Mucosa of stomach (tissue), 1 donor: Measurements from ENCODE around the gene SLC10A6.
"Not testable (repeated sequence)": the region's sequence is repeated elsewhere in the genome, so short reads cannot be mapped to it uniquely, and the experiment has no call there.

Experiments used
- H3K27me3 ChIP-seq: one replicate; pipeline ENCODE4 v1.7.0; 2013; ENCODE audit warnings: mild to moderate bottlenecking, low read length; ENCODE audit not compliant: control insufficient read depth, insufficient read depth
- H3K36me3 ChIP-seq: one replicate; pipeline ENCODE4 v1.7.0; 2013; ENCODE audit warnings: low read length; ENCODE audit not compliant: control insufficient read depth, insufficient read depth
- H3K4me1 ChIP-seq: one replicate; pipeline ENCODE4 v1.7.0; 2013; ENCODE audit warnings: mild to moderate bottlenecking, low read length; ENCODE audit not compliant: control insufficient read depth, insufficient read depth
- H3K4me3 ChIP-seq: one replicate; pipeline ENCODE4 v1.7.0; 2013; ENCODE audit warnings: low read length
- H3K9ac ChIP-seq: one replicate; pipeline ENCODE4 v1.7.0; 2013; ENCODE audit warnings: mild to moderate bottlenecking, low read length, moderate library complexity
- H3K9me3 ChIP-seq: one replicate; pipeline ENCODE4 v1.7.0; 2013; ENCODE audit warnings: mild to moderate bottlenecking, low read length, moderate library complexity; ENCODE audit not compliant: control insufficient read depth
- donor health status: Pancreatic carcinoma.

The SLC10A6 gene

DNA sequence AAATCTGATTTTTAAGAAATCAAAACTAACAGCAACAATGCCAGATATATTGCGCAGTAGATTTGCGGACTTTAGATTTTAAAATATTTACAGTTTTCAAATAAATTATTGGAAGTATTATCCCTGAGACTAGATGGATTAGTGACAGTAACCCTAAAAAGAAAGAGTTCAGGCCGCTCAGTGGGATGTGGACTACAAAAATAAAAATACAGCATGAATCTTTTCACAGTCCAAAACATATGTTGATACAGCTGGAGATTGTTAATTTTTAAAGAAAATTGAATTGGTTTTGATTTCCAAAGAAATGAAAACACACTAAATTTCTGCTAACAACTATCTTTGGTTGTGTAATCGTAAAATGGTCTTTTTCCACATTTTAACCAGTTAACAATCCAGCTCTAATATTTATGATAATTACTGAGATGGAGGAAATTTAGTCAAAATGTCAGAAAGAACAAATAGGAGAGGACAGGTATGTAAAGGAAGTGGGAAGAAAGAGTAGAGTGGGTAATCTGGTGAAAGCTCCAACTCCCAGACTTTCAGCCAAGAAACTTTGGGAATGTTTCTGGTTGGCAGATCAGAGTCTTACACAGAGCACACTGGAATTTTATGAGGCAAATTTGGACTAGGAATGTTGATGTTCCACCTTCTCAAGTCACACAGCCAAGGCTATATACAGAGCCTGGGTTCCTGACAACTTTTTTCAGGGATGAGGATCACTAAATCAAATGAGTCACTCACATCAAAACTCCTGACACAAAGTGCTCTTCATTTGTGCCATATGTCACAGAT, 27.9 kb upstream of the SLC10A6 start:
- H3K9me3 ChIP-seq, result no peaks in the 10 kb centered on the region
- no peak overlapping the region for H3K9ac ChIP-seq
- no peaks in the 10 kb centered on the region for H3K27me3 ChIP-seq
- H3K36me3 ChIP-seq, result no peaks in the 10 kb centered on the region
- H3K4me3 ChIP-seq, result no peak overlapping the region
- H3K4me1 ChIP-seq, result no peaks in the 10 kb centered on the region

DNA sequence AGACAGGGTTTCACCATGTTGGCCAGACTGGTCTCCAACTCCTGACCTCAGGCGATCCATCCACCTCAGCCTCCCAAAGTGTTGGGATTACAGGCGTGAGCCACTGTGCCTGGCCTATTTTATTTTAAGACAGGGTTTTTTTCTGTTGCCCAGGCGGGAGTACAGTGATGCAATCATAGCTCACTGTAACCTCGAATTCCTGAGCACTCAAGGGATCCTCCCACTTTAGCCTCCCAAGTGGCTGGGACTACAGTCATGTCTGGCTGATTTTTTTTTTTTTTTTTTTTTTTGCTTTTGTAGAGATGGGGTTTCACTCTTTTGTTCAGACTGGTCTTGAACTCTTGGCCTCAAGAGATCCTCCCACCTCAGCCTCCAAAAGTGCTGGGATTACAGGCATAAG, 26.3 kb upstream of the SLC10A6 start:
- not testable (repeated sequence) for H3K36me3 ChIP-seq, H3K4me1 ChIP-seq, H3K4me3 ChIP-seq, H3K9ac ChIP-seq, H3K27me3 ChIP-seq, H3K9me3 ChIP-seq

DNA sequence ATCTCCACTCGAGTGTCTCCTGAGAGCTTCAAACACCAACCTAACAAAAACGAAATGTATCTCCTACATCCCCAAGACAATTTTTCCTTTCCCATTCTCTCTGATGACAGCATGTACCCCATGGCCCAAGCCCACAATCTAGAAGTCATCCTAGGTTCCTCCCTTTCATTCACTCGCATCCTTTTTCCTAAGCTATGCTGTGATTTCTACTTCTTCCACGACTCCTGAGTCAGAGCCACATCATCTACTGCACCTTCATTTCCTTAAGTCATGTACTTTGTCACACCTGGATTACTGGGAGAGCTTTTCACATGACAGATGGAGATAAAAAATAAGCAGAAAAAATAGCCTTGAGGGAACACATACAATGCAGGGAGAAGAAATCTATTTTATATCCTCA, 23.0 kb upstream of the SLC10A6 start:
- no peaks in the 10 kb centered on the region for H3K27me3 ChIP-seq
- no peaks in the 10 kb centered on the region for H3K9me3 ChIP-seq
- no peaks in the 10 kb centered on the region for H3K36me3 ChIP-seq
- H3K4me1 ChIP-seq, result no peaks in the 10 kb centered on the region
- no peak overlapping the region for H3K9ac ChIP-seq
- H3K4me3 ChIP-seq, result no peak overlapping the region

DNA sequence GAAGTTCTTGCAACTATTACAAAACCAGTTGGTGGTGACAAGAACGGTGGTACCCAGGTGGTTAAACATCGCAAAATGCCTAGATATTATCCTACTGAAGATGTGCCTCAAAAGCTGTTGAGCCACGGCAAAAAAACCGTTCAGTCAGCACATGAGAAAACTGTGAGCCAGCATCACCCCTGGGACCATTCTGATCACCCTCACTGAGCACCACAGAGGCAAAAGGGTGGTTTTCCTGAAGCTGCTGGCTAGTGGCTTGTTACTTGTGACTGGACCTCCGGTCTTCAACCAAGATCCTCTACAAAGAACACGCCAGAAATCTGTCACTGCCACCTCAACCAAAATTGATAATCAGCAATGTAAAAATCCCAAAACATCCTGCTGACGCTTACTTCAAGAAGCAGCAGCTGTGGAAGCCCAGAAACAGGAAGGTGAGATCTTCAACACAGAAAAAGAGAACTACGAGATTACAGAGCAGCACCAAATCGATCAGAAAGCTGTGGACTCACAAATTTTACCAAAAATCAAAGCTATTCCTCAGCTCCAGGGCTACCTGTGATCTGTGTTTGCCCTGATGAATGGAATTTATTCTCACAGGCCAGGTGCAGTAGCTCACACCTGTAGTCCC, 21.4 kb upstream of the SLC10A6 start:
- Histone ChIP-seq H3K4me1 (no peaks in the 10 kb centered on the region), H3K4me3 (no peak overlapping the region), H3K9me3 (no peaks in the 10 kb centered on the region), H3K36me3 (no peaks in the 10 kb centered on the region), H3K9ac (no peak overlapping the region), H3K27me3 (no peaks in the 10 kb centered on the region)

DNA sequence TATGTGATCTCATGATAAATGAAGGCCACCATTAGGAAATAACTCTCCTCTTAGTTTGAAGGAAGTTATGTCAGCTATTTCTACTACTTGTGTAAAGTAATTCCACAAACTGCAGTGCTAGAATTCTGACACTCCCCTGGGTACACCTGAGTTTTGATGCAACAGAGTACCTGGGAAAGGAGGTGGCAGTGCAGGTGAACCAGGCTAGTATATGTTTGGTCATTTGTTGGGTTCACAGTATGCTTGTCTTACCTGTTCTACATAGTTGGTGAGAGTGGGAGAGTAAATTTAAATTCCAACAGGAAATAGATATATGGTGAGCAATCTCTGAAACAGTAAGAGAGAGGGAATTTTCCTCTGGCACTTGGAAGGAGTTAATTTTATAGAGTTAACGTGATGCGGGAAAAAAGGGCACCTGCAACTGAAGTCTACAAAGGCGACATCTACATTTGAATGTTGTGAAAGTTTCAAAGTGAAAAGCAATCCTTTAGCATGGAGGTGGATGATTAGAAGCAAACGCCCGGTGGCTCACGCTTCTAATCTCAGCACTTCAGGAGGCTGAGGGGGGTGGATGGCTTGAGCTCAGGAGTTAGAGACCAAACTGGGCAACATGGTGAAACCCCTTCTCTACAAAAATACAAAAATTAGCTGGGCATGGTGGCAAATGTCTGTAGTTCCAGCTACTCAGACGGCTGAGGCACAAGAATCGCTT, 8.3 kb upstream of the SLC10A6 start:
- H3K4me3 ChIP-seq, result no peak overlapping the region
- H3K9ac ChIP-seq, result no peak overlapping the region
- no peaks in the 10 kb centered on the region for H3K36me3 ChIP-seq
- H3K27me3 ChIP-seq, result no peaks in the 10 kb centered on the region
- H3K4me1 ChIP-seq, result peaks cover 7% of the 10 kb centered on the region
- no peaks in the 10 kb centered on the region for H3K9me3 ChIP-seq

DNA sequence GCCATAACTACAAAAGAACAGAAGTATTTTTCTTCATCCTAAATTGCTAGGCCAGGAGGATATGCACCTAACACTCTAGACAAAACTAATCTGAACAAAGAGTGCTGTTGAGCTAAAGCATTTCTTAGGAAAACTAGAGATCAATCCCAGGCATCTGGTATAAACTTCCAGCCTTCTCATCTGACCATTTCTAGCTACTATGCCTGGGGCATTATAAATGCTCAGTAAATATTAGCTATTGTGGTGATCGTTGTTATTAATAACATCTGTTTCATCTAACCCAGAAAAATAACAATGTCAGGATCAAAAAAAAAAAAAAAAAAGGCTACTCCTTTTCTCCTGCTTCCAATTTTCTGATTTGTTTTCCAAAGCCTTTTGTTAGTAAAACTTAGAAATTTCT, 7.7 kb upstream of the SLC10A6 start:
- no peak overlapping the region for H3K4me3 ChIP-seq
- no peaks in the 10 kb centered on the region for H3K36me3 ChIP-seq
- no peaks in the 10 kb centered on the region for H3K9me3 ChIP-seq
- peaks cover 7% of the 10 kb centered on the region for H3K4me1 ChIP-seq
- no peaks in the 10 kb centered on the region for H3K27me3 ChIP-seq
- no peak overlapping the region for H3K9ac ChIP-seq

DNA sequence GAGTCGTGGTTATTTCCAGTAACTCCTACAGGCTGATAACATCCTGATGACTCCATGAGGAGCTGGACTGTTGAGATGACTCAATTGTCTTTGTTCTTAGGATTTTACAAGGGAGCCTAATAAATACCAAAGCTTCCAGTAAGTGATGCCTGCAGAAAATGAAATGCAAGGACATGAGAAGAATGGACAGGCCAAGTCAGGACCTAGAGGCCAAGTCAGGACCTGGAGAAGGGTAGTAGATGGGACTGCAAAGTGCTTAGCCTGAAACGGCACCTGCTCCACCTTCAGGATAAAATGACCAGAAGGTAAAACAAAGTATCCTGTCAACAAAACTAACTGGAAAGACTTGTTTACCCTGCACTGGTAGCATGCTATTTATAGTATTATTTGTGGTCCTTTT, 6.4 kb upstream of the SLC10A6 start:
- no peaks in the 10 kb centered on the region for H3K27me3 ChIP-seq
- H3K9ac ChIP-seq, result no peak overlapping the region
- H3K4me3 ChIP-seq, result no peak overlapping the region
- H3K4me1 ChIP-seq, result peaks cover 7% of the 10 kb centered on the region
- H3K36me3 ChIP-seq, result no peaks in the 10 kb centered on the region
- no peaks in the 10 kb centered on the region for H3K9me3 ChIP-seq

DNA sequence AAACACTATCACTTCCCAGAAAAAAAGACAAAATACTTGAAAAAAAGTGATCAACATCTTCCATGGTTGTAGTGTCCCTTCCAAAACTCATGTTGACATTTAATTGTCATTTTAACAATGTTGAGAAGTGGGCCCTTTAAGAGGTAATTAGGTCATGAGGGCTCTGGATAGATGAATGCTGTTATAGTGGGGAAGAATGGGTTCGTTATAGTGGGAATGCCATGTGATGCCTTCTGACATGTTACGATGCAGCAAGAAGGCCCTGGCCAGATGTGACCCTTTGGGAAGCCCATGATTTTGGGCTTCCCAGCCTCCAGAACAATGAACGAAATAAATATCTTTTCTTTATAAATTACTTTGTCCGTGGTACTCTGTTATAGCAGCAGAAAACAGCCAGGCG, 4.0 kb upstream of the SLC10A6 start:
- H3K9ac ChIP-seq, result no peak overlapping the region
- H3K36me3 ChIP-seq, result no peaks in the 10 kb centered on the region
- no peaks in the 10 kb centered on the region for H3K9me3 ChIP-seq
- H3K4me1 ChIP-seq, result no peaks in the 10 kb centered on the region
- H3K27me3 ChIP-seq, result peaks cover 4% of the 10 kb centered on the region
- H3K4me3 ChIP-seq, result no peak overlapping the region

DNA sequence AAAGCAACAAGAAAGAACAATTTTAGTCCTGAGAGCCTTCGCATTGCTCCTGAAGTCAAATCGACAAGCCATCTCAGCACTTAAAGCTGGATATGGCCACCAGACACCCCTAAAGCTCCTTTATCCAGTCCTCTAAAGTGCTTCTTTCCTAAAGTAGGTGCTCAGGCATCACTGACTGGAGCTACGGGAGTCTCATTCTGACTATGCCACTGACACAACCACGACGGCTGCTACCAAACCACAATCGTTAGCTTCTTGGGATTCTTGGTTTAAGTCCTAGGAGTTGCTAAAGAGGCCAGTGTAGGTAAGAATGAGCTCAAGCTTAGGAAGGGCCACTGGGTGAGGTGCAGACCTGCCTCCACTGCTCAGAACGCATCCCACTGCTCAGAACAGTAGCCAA, 1.0 kb downstream of the SLC10A6 start:
- Histone ChIP-seq H3K4me3 (no peak overlapping the region), H3K4me1 (peaks cover 6% of the 10 kb centered on the region), H3K9ac (no peak overlapping the region), H3K27me3 (peaks cover 4% of the 10 kb centered on the region), H3K36me3 (no peaks in the 10 kb centered on the region), H3K9me3 (no peaks in the 10 kb centered on the region)

DNA sequence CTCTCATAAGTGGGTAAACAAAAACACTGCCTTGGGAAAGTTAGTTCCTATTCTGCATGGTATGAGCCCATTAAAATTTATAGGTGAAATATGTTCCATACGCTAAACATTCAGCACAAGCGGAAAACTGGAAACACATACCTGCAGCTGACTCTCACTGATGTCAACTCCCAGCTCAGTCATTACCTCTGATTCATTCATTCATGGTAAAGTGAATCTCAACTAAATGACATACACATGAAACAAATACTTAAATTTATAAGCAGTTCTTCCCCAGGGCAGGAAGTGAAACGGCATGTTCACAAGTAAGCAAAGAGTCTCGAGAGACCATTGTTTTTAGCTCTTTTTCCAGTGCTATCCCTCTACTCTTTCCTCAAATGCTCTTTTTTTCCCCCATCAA, 1.6 kb downstream of the SLC10A6 start:
- no peaks in the 10 kb centered on the region for H3K36me3 ChIP-seq
- no peaks in the 10 kb centered on the region for H3K9me3 ChIP-seq
- no peak overlapping the region for H3K4me3 ChIP-seq
- H3K27me3 ChIP-seq, result peaks cover 4% of the 10 kb centered on the region
- H3K9ac ChIP-seq, result no peak overlapping the region
- H3K4me1 ChIP-seq, result peaks cover 6% of the 10 kb centered on the region

DNA sequence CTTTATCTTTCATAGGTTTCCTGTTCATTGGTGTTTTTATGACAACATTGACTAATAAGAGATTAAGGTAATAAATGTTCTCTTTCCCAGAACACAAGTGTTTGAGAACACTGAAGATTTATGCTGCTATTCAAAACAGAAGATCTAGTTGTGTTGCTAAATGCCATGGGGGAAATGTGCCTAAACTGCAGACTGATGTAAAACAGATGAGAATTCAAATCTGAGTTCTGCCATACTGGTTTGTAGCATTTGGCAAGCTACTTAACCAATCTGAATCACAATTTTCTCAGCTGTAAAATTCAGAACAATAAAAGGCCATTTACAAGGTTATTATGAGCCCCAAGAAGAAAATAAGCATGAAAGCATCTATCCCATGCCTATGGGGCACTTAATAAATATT, 2.3 kb downstream of the SLC10A6 start:
- Histone ChIP-seq H3K27me3 (peaks cover 4% of the 10 kb centered on the region), H3K4me1 (peaks cover 6% of the 10 kb centered on the region), H3K4me3 (no peak overlapping the region), H3K9ac (no peak overlapping the region), H3K9me3 (no peaks in the 10 kb centered on the region), H3K36me3 (no peaks in the 10 kb centered on the region)

DNA sequence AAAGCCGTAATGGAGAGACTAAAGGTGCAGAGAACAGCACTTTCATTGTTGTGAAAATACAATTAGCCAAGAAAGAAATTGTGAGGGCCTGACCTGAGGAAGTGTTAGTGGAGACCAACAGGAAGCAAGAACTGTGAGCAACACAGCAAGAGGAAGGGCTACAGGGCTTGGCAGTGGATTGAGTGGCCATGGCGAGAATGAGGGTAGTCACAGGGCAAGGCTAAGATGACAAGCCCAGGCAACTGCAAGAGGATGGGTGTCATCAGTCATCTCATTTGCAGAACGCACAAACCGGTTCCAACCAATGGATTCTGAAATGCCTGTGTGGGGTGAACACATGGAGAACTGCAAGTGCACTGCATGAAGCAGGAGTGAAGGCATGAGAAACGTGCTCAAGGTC, 3.6 kb downstream of the SLC10A6 start:
- Histone ChIP-seq H3K9ac (no peak overlapping the region), H3K4me3 (no peak overlapping the region), H3K9me3 (no peaks in the 10 kb centered on the region), H3K36me3 (no peaks in the 10 kb centered on the region), H3K27me3 (peaks cover 4% of the 10 kb centered on the region), H3K4me1 (peaks cover 6% of the 10 kb centered on the region)
